GM21390 (cell line): Measurements from ENCODE around the gene C3orf52.
"Not testable (repeated sequence)": the region's sequence is repeated elsewhere in the genome, so short reads cannot be mapped to it uniquely, and the experiment has no call there.

ENCODE experiments used
- ATAC-seq: cut with Tn5 transposase; IDR thresholded peaks from one replicate; pipeline ENCODE4 v1.9.1; 2021; ENCODE audit not compliant: unreplicated experiment

The C3orf52 gene

GRCh38 chr3:112086076-112086854 is at the start of gene C3orf52:
Gene C3orf52 (plus strand): TSS chr3:112086389. CDS start chr3:112086408, 19 bp downstream.
- ATAC-seq, result peak; percentile 92

GRCh38 chr3:112037194-112037593 is 49.0 kb upstream of the C3orf52 start:
- not testable (repeated sequence) for ATAC-seq

- ATAC-seq, result no peak
Observed at GRCh38 chr3:112038863-112039262, 47.3 kb upstream of the C3orf52 start.

- no peak for ATAC-seq
Observed at GRCh38 chr3:112041321-112041720, 44.9 kb upstream of the C3orf52 start.

GRCh38 chr3:112042842-112043280 is 43.3 kb upstream of the C3orf52 start:
- no peak for ATAC-seq

GRCh38 chr3:112043621-112044201 is 42.5 kb upstream of the C3orf52 start:
- peak; percentile 96 for ATAC-seq

GRCh38 chr3:112046599-112046998 is 39.6 kb upstream of the C3orf52 start:
- ATAC-seq, result no peak

GRCh38 chr3:112047264-112047663 is 38.9 kb upstream of the C3orf52 start:
- no peak for ATAC-seq

GRCh38 chr3:112048911-112049310 is 37.3 kb upstream of the C3orf52 start:
- no peak for ATAC-seq

GRCh38 chr3:112053229-112053628 is 33.0 kb upstream of the C3orf52 start:
- no peak for ATAC-seq

- ATAC-seq, result no peak
Observed at GRCh38 chr3:112056451-112056929, 29.7 kb upstream of the C3orf52 start.

- ATAC-seq, result no peak
Observed at GRCh38 chr3:112059497-112059896, 26.7 kb upstream of the C3orf52 start.

- no peak for ATAC-seq
Observed at GRCh38 chr3:112061152-112061551, 25.0 kb upstream of the C3orf52 start.

- ATAC-seq, result not testable (repeated sequence)
Observed at GRCh38 chr3:112072387-112073060, 13.7 kb upstream of the C3orf52 start.

GRCh38 chr3:112074006-112074405 is 12.2 kb upstream of the C3orf52 start:
- ATAC-seq, result no peak

- peak; percentile 94 for ATAC-seq
Observed at GRCh38 chr3:112074616-112075497, 11.3 kb upstream of the C3orf52 start.

GRCh38 chr3:112078125-112079083 is 7.8 kb upstream of the C3orf52 start:
- ATAC-seq, result peak; percentile 56

- no peak for ATAC-seq
Observed at GRCh38 chr3:112083239-112083638, 3.0 kb upstream of the C3orf52 start.

GRCh38 chr3:112084980-112085705 is 1.0 kb upstream of the C3orf52 start:
- ATAC-seq, result no peak
